A172 (cell line): ENCODE data around the gene RIN2. TPM values are rescaled to one million over a fixed set of nuclear protein-coding genes. Genes with fewer than 3 reads are reported as not detected.
A peak's percentile ranks its signal among the peaks of the same experiment; 100 is the strongest.
"Not testable (repeated sequence)": the region's sequence is repeated elsewhere in the genome, so short reads cannot be mapped to it uniquely, and the experiment has no call there.

Source experiments
- DNase-seq: peaks from one replicate; pipeline ENCODE4 v3.0.0-alpha.2; 2015; ENCODE audit warnings: low spot score
- total RNA-seq: library from RNA; depleted of rRNA; stranded (reverse); fragments of >200 nt; shearing (Covaris generic); gene quantifications from 2 replicates; pipeline ENCODE4 v1.2.3, GENCODE V29; 2014

RIN2 gene
- total RNA-seq, 1 experiment from 2014 or later, result 29.3 TPM

GRCh38 chr20:19785173-19785982, 27.3 kb downstream of the RIN2 start:
- DNase-seq, result no peak

- DNase-seq, result no peak
Measured at GRCh38 chr20:19785983-19786285, 27.9 kb downstream of the RIN2 start.

GRCh38 chr20:19786311-19786710, 28.3 kb downstream of the RIN2 start:
- peak; percentile 52 for DNase-seq

GRCh38 chr20:19787366-19787765, 29.3 kb downstream of the RIN2 start:
- no peak for DNase-seq

GRCh38 chr20:19789009-19789408, 31.0 kb downstream of the RIN2 start:
- no peak for DNase-seq

- DNase-seq, result no peak
Measured at GRCh38 chr20:19789446-19789845, 31.4 kb downstream of the RIN2 start.

- no peak for DNase-seq
Measured at GRCh38 chr20:19791887-19792286, 33.8 kb downstream of the RIN2 start.

- no peak for DNase-seq
Measured at GRCh38 chr20:19793716-19794115, 35.7 kb downstream of the RIN2 start.

GRCh38 chr20:19794941-19795340, 36.9 kb downstream of the RIN2 start:
- no peak for DNase-seq

- no peak for DNase-seq
Measured at GRCh38 chr20:19799325-19799724, 41.3 kb downstream of the RIN2 start.

GRCh38 chr20:19802099-19802491, 44.0 kb downstream of the RIN2 start:
- no peak for DNase-seq

GRCh38 chr20:19802492-19803158, 44.6 kb downstream of the RIN2 start:
- DNase-seq, result no peak

GRCh38 chr20:19806276-19806675, 48.2 kb downstream of the RIN2 start:
- not testable (repeated sequence) for DNase-seq

GRCh38 chr20:19806806-19807190, 48.7 kb downstream of the RIN2 start:
- DNase-seq, result no peak

- peak; percentile 38 for DNase-seq
Measured at GRCh38 chr20:19807191-19807945, 49.3 kb downstream of the RIN2 start.
